ENCODE measurements around the gene ZBTB20. TPM values are rescaled to one million over a fixed set of nuclear protein-coding genes. Genes with fewer than 3 reads are reported as not detected.

The ZBTB20 gene
- total and polyA plus RNA-seq, 2 of the 4 experiments (the other 2 are of a cell fraction) = 0.75 to 14.7 TPM

- ATAC-seq (ENCODE audit: low read depth) (no peak), DNase-seq (no peak)
- Histone ChIP-seq H3K14ac (replicated peaks; ENCODE audit: low read depth, low read length) (no peak overlapping the region), H3K27ac (ENCODE audit: insufficient read depth, low read length) (no peak overlapping the region), H4K8ac (ENCODE audit: low read depth in 2 of 2, low read length in 2 of 2) (no peak overlapping the region), H2BK120ac (ENCODE audit: low read depth, low read length) (no peak overlapping the region), H3K18ac (ENCODE audit: low read depth, low read length) (no peak overlapping the region), H3K36me3 (ENCODE audit: control insufficient read depth, insufficient read depth, low read length) (no peaks in the 10 kb centered on the region), H2BK15ac (ENCODE audit: low read depth, low read length) (no peak overlapping the region), H3K4me2 (ENCODE audit: low read depth, low read length) (peak overlapping the region; percentile 45; the same call in 1 of the 2 replicates), H4K91ac (ENCODE audit: insufficient read depth, low read depth, low read length) (no peak overlapping the region), H3K9ac (ENCODE audit: low read depth, low read length) (no peak overlapping the region), H3K9me3 (ENCODE audit: control insufficient read depth, insufficient read depth, low read length) (no peaks in the 10 kb centered on the region), H2AK5ac (ENCODE audit: low read depth, low read length) (no peak overlapping the region), H3K4me3 (ENCODE audit: insufficient read depth, low read depth, low read length) (no peak overlapping the region), H3K4me1 (ENCODE audit: control insufficient read depth, insufficient read depth, low read length) (no peaks in the 10 kb centered on the region; the same call in 1 of the 2 replicates), H3K79me1 (ENCODE audit: low read depth in 1 of 2, low read length in 2 of 2) (no peaks in the 10 kb centered on the region), H4K20me1 (ENCODE audit: insufficient read depth, low read length) (no peaks in the 10 kb centered on the region), H2BK20ac (ENCODE audit: low read depth, low read length) (no peak overlapping the region), H2AFZ (replicated peaks; ENCODE audit: low read length, poor library complexity) (no peak overlapping the region), H3K27me3 (ENCODE audit: control insufficient read depth, insufficient read depth, low read length) (no peaks in the 10 kb centered on the region), H4K5ac (ENCODE audit: low read depth, low read length) (no peak overlapping the region), H3K9me1 (ENCODE audit: insufficient read depth, low read length) (no peaks in the 10 kb centered on the region), H2BK5ac (ENCODE audit: low read depth, low read length, poor library complexity, severe bottlenecking) (no peak overlapping the region), H3K23ac (ENCODE audit: low read depth, low read length) (no peak overlapping the region), H3K4ac (ENCODE audit: low read depth, low read length) (no peak overlapping the region), H2AK9ac (replicated peaks; ENCODE audit: low read depth, low read length, poor library complexity) (no peak overlapping the region), H3K56ac (ENCODE audit: extremely low read depth, insufficient read depth, low read length) (no peak overlapping the region)
- WGBS, 2 experiments (ENCODE audit: extremely low coverage in 2 of 2, insufficient read length in 1 of 2) = no CpG with 5 or more reads among the region's 5 CpGs
- in situ Hi-C loops (cut with MboI; ENCODE audit: low sequenced_read_pairs) = no loop called here
- no peak for TF ChIP-seq BHLHE40 (IDR thresholded peaks at IDR 0.05; ENCODE audit: low read depth, low read length)
- no peak for TF ChIP-seq MAZ (IDR thresholded peaks at IDR 0.05; ENCODE audit: borderline replicate concordance, low read depth, low read length)
- no peak for TF ChIP-seq CEBPB (IDR thresholded peaks at IDR 0.05; ENCODE audit: low read depth, low read length)
- TF ChIP-seq MXI1 (IDR thresholded peaks at IDR 0.05; ENCODE audit: borderline replicate concordance, low read depth, low read length) = no peak
- no peak for TF ChIP-seq RAD21 (IDR thresholded peaks at IDR 0.05; ENCODE audit: low read length)
- TF ChIP-seq RCOR1 (IDR thresholded peaks at IDR 0.05; ENCODE audit: insufficient replicate concordance, low read length) = no peak
- no peak for TF ChIP-seq MAFK (IDR thresholded peaks at IDR 0.05; ENCODE audit: low read depth, low read length)
- TF ChIP-seq USF2 (IDR thresholded peaks at IDR 0.05; ENCODE audit: low read depth, low read length) = no peak
- TF ChIP-seq POLR2A (IDR thresholded peaks at IDR 0.05; ENCODE audit: low read depth, low read length) = no peak
- TF ChIP-seq RFX5 (IDR thresholded peaks at IDR 0.05; ENCODE audit: low read depth, low read length) = no peak
- ChIA-PET CTCF (interaction anchor here (0.6 kb wide), 1 partner anchor 15 kb away, joined by 7 read pairs; no protein-coding TSS in a partner anchor), POLR2A (ENCODE audit: unreplicated experiment) (no interaction called here)
- dilution Hi-C loops (cut with HindIII; ENCODE audit: low sequenced_read_pairs, unreplicated experiment) = no loop called here
- no TSS peak for BruUV-seq (replicated peaks)
- intact Hi-C loops (cut with micrococcal nuclease) = no loop called here
Observed at GRCh38 chr3:114803042-114803695, 343.9 kb downstream of the ZBTB20 start.

Measured in IMR-90 (cell line).